ENCODE results near the gene MRPS10.

- TF ChIP-seq POLR2A (IDR thresholded peaks at IDR 0.05) (no peak), CTCF (IDR thresholded peaks at IDR 0.05) (no peak)
Measured at GRCh38 chr6:42226161-42226611, 8.5 kb upstream of the MRPS10 start.

All from uterus (tissue), 2 donors.